ENCODE results near the gene CST3. TPM values are rescaled to one million over a fixed set of nuclear protein-coding genes. Genes with fewer than 3 reads are reported as not detected.

The CST3 gene
- total RNA-seq, 1 experiment from 2014 or later: 331 TPM

- POLR2A ChIA-PET (ENCODE audit: unreplicated experiment): interaction anchor here (0.7 kb wide), 1 partner anchor 16 kb away, joined by 3 read pairs; no protein-coding TSS in a partner anchor
- intact Hi-C loops (cut with micrococcal nuclease): loop anchor here (5.0 kb wide), 1 partner anchor 266 kb away; the partner anchor contains the start of gene GZF1
- CTCF ChIA-PET: no interaction called here
Observed at GRCh38 chr20:23628402-23629016, 9.2 kb downstream of the CST3 start.

GRCh38 chr20:23627501-23627900 lies 10.3 kb downstream of the CST3 start:
- BruUV-seq (replicated peaks): no TSS peak
- Histone ChIP-seq H3K4me1 (ENCODE audit: insufficient read depth, low read length) (peaks cover 40% of the 10 kb centered on the region), H4K20me1 (ENCODE audit: low read length) (no peaks in the 10 kb centered on the region), H3K36me3 (ENCODE audit: low read depth, low read length) (no peaks in the 10 kb centered on the region), H3K4me3 (ENCODE audit: low read length) (no peak overlapping the region), H3K9me2 (replicated peaks; ENCODE audit: low read length) (no peaks in the 10 kb centered on the region), H3K4me2 (ENCODE audit: low read length) (no peak overlapping the region), H3K9ac (ENCODE audit: low read length) (no peak overlapping the region), H3K79me2 (ENCODE audit: low read length) (no peaks in the 10 kb centered on the region), H2AFZ (ENCODE audit: low read length) (no peak overlapping the region), H3K27ac (ENCODE audit: low read length) (no peak overlapping the region), H3K27me3 (ENCODE audit: low read length) (no peaks in the 10 kb centered on the region), H3F3A (ENCODE audit: low read length, unreplicated experiment) (no peaks in the 10 kb centered on the region), H3K9me3 (ENCODE audit: low read length) (no peaks in the 10 kb centered on the region)
- TF ChIP-seq CTCF (conservative IDR thresholded peaks at IDR 0.05; ENCODE audit: low read depth, low read length): no peak
- DNase-seq (no peak), ATAC-seq (no peak)
- ChIA-PET POLR2A (ENCODE audit: unreplicated experiment) (interaction anchor here (0.7 kb wide), 1 partner anchor 123 kb away, joined by 3 read pairs; no protein-coding TSS in a partner anchor), CTCF (no interaction called here)
- intact Hi-C loops (cut with micrococcal nuclease): loop anchor here (5.0 kb wide), 1 partner anchor 265 kb away; the partner anchor contains the start of gene GZF1

More at GRCh38 chr20:23628402-23629016, 9.2 kb downstream of the CST3 start:
- Histone ChIP-seq H3K36me3 (ENCODE audit: low read depth, low read length) (no peaks in the 10 kb centered on the region), H2AFZ (ENCODE audit: low read length) (no peak overlapping the region), H3K4me1 (ENCODE audit: insufficient read depth, low read length) (peaks cover 32% of the 10 kb centered on the region), H3K9me2 (replicated peaks; ENCODE audit: low read length) (no peaks in the 10 kb centered on the region), H3K27me3 (ENCODE audit: low read length) (no peaks in the 10 kb centered on the region), H3K9me3 (ENCODE audit: low read length) (no peaks in the 10 kb centered on the region), H3K4me2 (ENCODE audit: low read length) (peak overlapping the region; percentile 24; the same call in 1 of the 2 replicates), H4K20me1 (ENCODE audit: low read length) (no peaks in the 10 kb centered on the region), H3K4me3 (ENCODE audit: low read length) (no peak overlapping the region), H3K27ac (ENCODE audit: low read length) (peak overlapping the region; percentile 15), H3F3A (ENCODE audit: low read length, unreplicated experiment) (no peaks in the 10 kb centered on the region), H3K9ac (ENCODE audit: low read length) (no peak overlapping the region), H3K79me2 (ENCODE audit: low read length) (no peaks in the 10 kb centered on the region)
- no TSS peak for BruUV-seq (replicated peaks)
- DNase-seq (no peak), ATAC-seq (no peak)
- TF ChIP-seq EZH2 (IDR thresholded peaks at IDR 0.05; ENCODE audit: low read length, unreplicated experiment): no peak
- TF ChIP-seq EZH2phosphoT487 (IDR thresholded peaks at IDR 0.05; ENCODE audit: borderline replicate concordance, low read length): no peak
- TF ChIP-seq CTCF (conservative IDR thresholded peaks at IDR 0.05; ENCODE audit: low read depth, low read length): no peak

GRCh38 chr20:23626040-23626620 lies 11.6 kb downstream of the CST3 start:
- no peak for TF ChIP-seq EZH2 (IDR thresholded peaks at IDR 0.05; ENCODE audit: low read length, unreplicated experiment)
- TF ChIP-seq CTCF (conservative IDR thresholded peaks at IDR 0.05; ENCODE audit: low read depth, low read length): no peak
- no peak for TF ChIP-seq EZH2phosphoT487 (IDR thresholded peaks at IDR 0.05; ENCODE audit: borderline replicate concordance, low read length)
- H3K27me3 ChIP-seq (ENCODE audit: low read length): no peaks in the 10 kb centered on the region
- H3K4me2 ChIP-seq (ENCODE audit: low read length): no peak overlapping the region
- ChIA-PET POLR2A (ENCODE audit: unreplicated experiment) (no interaction called here), CTCF (no interaction called here)
- H4K20me1 ChIP-seq (ENCODE audit: low read length): no peaks in the 10 kb centered on the region
- H3K4me1 ChIP-seq (ENCODE audit: insufficient read depth, low read length): peaks cover 45% of the 10 kb centered on the region
- no peaks in the 10 kb centered on the region for H3F3A ChIP-seq (ENCODE audit: low read length, unreplicated experiment)
- peak; percentile 70 for DNase-seq
- H3K27ac ChIP-seq (ENCODE audit: low read length): no peak overlapping the region
- H3K9me3 ChIP-seq (ENCODE audit: low read length): no peaks in the 10 kb centered on the region
- ATAC-seq: peak; percentile 39
- H3K36me3 ChIP-seq (ENCODE audit: low read depth, low read length): no peaks in the 10 kb centered on the region
- no peak overlapping the region for H2AFZ ChIP-seq (ENCODE audit: low read length)
- intact Hi-C loops (cut with micrococcal nuclease): loop anchor here (5.0 kb wide), 1 partner anchor 264 kb away; the partner anchor contains the start of gene GZF1
- H3K4me3 ChIP-seq (ENCODE audit: low read length): no peak overlapping the region
- no peaks in the 10 kb centered on the region for H3K9me2 ChIP-seq (replicated peaks; ENCODE audit: low read length)
- H3K9ac ChIP-seq (ENCODE audit: low read length): no peak overlapping the region
- no TSS peak for BruUV-seq (replicated peaks)
- no peaks in the 10 kb centered on the region for H3K79me2 ChIP-seq (ENCODE audit: low read length)
